Neural progenitor cell (in vitro differentiated cells): Measurements from ENCODE around the gene SNTG2. TPM values are rescaled to one million over a fixed set of nuclear protein-coding genes. Genes with fewer than 3 reads are reported as not detected.
A peak's percentile ranks its signal among the peaks of the same experiment; 100 is the strongest.

ENCODE experiments used
- DNase-seq: peaks from one replicate; pipeline ENCODE4 v3.0.0-alpha.2; 2016; ENCODE audit warnings: low spot score
- H2AFZ ChIP-seq: fragments of 200-600 bp; sonication (generic); replicated peaks from 2 replicates; pipeline ENCODE4 v1.6.1; 2016; ENCODE audit warnings: antibody characterized with exemption
- H3F3A ChIP-seq: fragments of 200-600 bp; sonication (generic); 2 replicates; pipeline ENCODE4 v1.6.1; 2016; ENCODE audit warnings: antibody characterized with exemption, low read depth
- H3K27ac ChIP-seq: fragments of 200-600 bp; sonication (generic); 2 replicates; pipeline ENCODE4 v1.5.1; 2016; ENCODE audit warnings: mild to moderate bottlenecking
- H3K27me3 ChIP-seq: fragments of 200-600 bp; sonication (generic); 2 replicates; pipeline ENCODE4 v1.6.1; 2016; ENCODE audit warnings: mild to moderate bottlenecking, moderate library complexity
- H3K36me3 ChIP-seq: fragments of 200-600 bp; sonication (generic); 2 replicates; pipeline ENCODE4 v1.5.1; 2016
- H3K4me1 ChIP-seq: fragments of 200-600 bp; sonication (generic); 2 replicates; pipeline ENCODE4 v1.6.1; 2016; ENCODE audit warnings: mixed run types
- H3K4me2 ChIP-seq: fragments of 200-600 bp; sonication (generic); 2 replicates; pipeline ENCODE4 v1.6.1; 2016
- H3K4me3 ChIP-seq: fragments of 200-600 bp; sonication (generic); 2 replicates; pipeline ENCODE4 v1.5.1; 2016
- H3K79me2 ChIP-seq: fragments of 200-600 bp; sonication (generic); 2 replicates; pipeline ENCODE4 v1.6.1; 2016; ENCODE audit warnings: low read depth
- H3K9ac ChIP-seq: fragments of 200-600 bp; sonication (generic); 2 replicates; pipeline ENCODE4 v1.6.1; 2016
- H3K9me3 ChIP-seq: fragments of 200-600 bp; sonication (generic); 2 replicates; pipeline ENCODE4 v1.5.1; 2016; ENCODE audit warnings: low read depth
- H4K20me1 ChIP-seq: fragments of 200-600 bp; sonication (generic); 2 replicates; pipeline ENCODE4 v1.6.1; 2016; ENCODE audit warnings: low read depth
- H3K27ac Mint-ChIP-seq: 3 replicates; pipeline ENCODE4 v1.8.0; 2021; ENCODE audit warnings: mixed read lengths
- H3K27me3 Mint-ChIP-seq: 2 replicates; pipeline ENCODE4 v1.8.0; 2022; ENCODE audit warnings: low read depth, mild to moderate bottlenecking, inconsistent platforms, moderate library complexity, mixed read lengths; ENCODE audit not compliant: insufficient read depth
- H3K36me3 Mint-ChIP-seq: 3 replicates; pipeline ENCODE4 v1.8.0; 2021; ENCODE audit warnings: mixed read lengths
- H3K4me1 Mint-ChIP-seq: 3 replicates; pipeline ENCODE4 v1.8.0; 2021; ENCODE audit warnings: mixed read lengths
- H3K4me3 Mint-ChIP-seq: 3 replicates; pipeline ENCODE4 v1.8.0; 2021; ENCODE audit warnings: mild to moderate bottlenecking, moderate library complexity, mixed read lengths
- H3K9me3 Mint-ChIP-seq: 3 replicates; pipeline ENCODE4 v1.8.0; 2020; ENCODE audit warnings: mixed read lengths
- CTCF ChIP-seq: fragments of 200-600 bp; sonication (generic); IDR thresholded peaks from 2 replicates; pipeline ENCODE4 v1.5.1; 2017; ENCODE audit warnings: antibody characterized with exemption, mild to moderate bottlenecking
- EZH2 ChIP-seq: fragments of 200-600 bp; sonication (generic); IDR thresholded peaks from 2 replicates; pipeline ENCODE4 v1.6.1; 2017; ENCODE audit warnings: antibody characterized with exemption, mild to moderate bottlenecking, moderate library complexity
- EZH2phosphoT487 ChIP-seq: fragments of 200-600 bp; sonication (generic); IDR thresholded peaks from 2 replicates; pipeline ENCODE4 v1.6.1; 2017; ENCODE audit warnings: antibody characterized with exemption
- total RNA-seq: library from RNA; depleted of rRNA; stranded (reverse); fragments of >200 nt; gene quantifications from 2 replicates; pipeline ENCODE4 v1.2.3, GENCODE V29; 2015; ENCODE audit warnings: low replicate concordance

SNTG2 gene
- total RNA-seq, 1 donor from 2014 or later = 1.1 TPM

- Histone ChIP-seq H3K9ac (no peak overlapping the region), H3K36me3 (peaks cover 5% of the 10 kb centered on the region), H3K4me1 (no peaks in the 10 kb centered on the region), H3F3A (no peaks in the 10 kb centered on the region), H4K20me1 (no peaks in the 10 kb centered on the region), H3K27me3 (no peaks in the 10 kb centered on the region), H3K79me2 (no peaks in the 10 kb centered on the region), H3K27ac (no peak overlapping the region), H3K9me3 (peaks cover 8% of the 10 kb centered on the region), H2AFZ (no peak overlapping the region), H3K4me2 (no peak overlapping the region), H3K4me3 (no peak overlapping the region)
- Mint-ChIP-seq H3K4me1 (no peaks in the 10 kb centered on the region), H3K4me3 (no peak overlapping the region), H3K36me3 (no peaks in the 10 kb centered on the region), H3K27ac (no peak overlapping the region), H3K27me3 (no peaks in the 10 kb centered on the region), H3K9me3 (peaks cover 17% of the 10 kb centered on the region)
- DNase-seq = no peak
- no peak for TF ChIP-seq EZH2phosphoT487
- no peak for TF ChIP-seq EZH2
- no peak for TF ChIP-seq CTCF
Observed at GRCh38 chr2:1210352-1210751, 259.7 kb downstream of the SNTG2 start.

GRCh38 chr2:1219901-1220573, 269.4 kb downstream of the SNTG2 start:
- no peaks in the 10 kb centered on the region for H3K27me3 ChIP-seq
- no peaks in the 10 kb centered on the region for H3K79me2 ChIP-seq
- Mint-ChIP-seq H3K27ac (no peak overlapping the region), H3K9me3 (peaks cover 14% of the 10 kb centered on the region), H3K27me3 (peaks cover 5% of the 10 kb centered on the region), H3K4me3 (no peak overlapping the region), H3K4me1 (no peaks in the 10 kb centered on the region), H3K36me3 (no peaks in the 10 kb centered on the region)
- no peaks in the 10 kb centered on the region for H3K36me3 ChIP-seq
- no peaks in the 10 kb centered on the region for H3K9me3 ChIP-seq
- no peak for DNase-seq
- no peaks in the 10 kb centered on the region for H4K20me1 ChIP-seq
- no peak overlapping the region for H3K4me2 ChIP-seq
- H3K9ac ChIP-seq = no peak overlapping the region
- no peak overlapping the region for H2AFZ ChIP-seq
- no peak overlapping the region for H3K4me3 ChIP-seq
- peaks cover 7% of the 10 kb centered on the region for H3F3A ChIP-seq
- no peak overlapping the region for H3K27ac ChIP-seq
- no peaks in the 10 kb centered on the region for H3K4me1 ChIP-seq
- TF ChIP-seq EZH2phosphoT487 = no peak
- TF ChIP-seq EZH2 = no peak
- TF ChIP-seq CTCF = no peak

GRCh38 chr2:1222056-1222455, 271.4 kb downstream of the SNTG2 start:
- Histone ChIP-seq H4K20me1 (no peaks in the 10 kb centered on the region), H3K36me3 (no peaks in the 10 kb centered on the region), H3K9ac (no peak overlapping the region), H3K9me3 (no peaks in the 10 kb centered on the region), H3K4me3 (no peak overlapping the region), H3K27me3 (no peaks in the 10 kb centered on the region), H2AFZ (no peak overlapping the region), H3F3A (peaks cover 7% of the 10 kb centered on the region), H3K79me2 (no peaks in the 10 kb centered on the region), H3K4me2 (no peak overlapping the region), H3K4me1 (no peaks in the 10 kb centered on the region), H3K27ac (no peak overlapping the region)
- no peak for DNase-seq
- Mint-ChIP-seq H3K36me3 (no peaks in the 10 kb centered on the region), H3K4me3 (peak overlapping the region; percentile 38), H3K27ac (no peak overlapping the region), H3K9me3 (peaks cover 11% of the 10 kb centered on the region), H3K4me1 (no peaks in the 10 kb centered on the region), H3K27me3 (peaks cover 7% of the 10 kb centered on the region)
- TF ChIP-seq EZH2 = no peak
- TF ChIP-seq CTCF = no peak
- no peak for TF ChIP-seq EZH2phosphoT487
